Measurements from ENCODE around the gene KCNQ4.
A peak's percentile ranks its signal among the peaks of the same experiment; 100 is the strongest.

Gene KCNQ4

DNA sequence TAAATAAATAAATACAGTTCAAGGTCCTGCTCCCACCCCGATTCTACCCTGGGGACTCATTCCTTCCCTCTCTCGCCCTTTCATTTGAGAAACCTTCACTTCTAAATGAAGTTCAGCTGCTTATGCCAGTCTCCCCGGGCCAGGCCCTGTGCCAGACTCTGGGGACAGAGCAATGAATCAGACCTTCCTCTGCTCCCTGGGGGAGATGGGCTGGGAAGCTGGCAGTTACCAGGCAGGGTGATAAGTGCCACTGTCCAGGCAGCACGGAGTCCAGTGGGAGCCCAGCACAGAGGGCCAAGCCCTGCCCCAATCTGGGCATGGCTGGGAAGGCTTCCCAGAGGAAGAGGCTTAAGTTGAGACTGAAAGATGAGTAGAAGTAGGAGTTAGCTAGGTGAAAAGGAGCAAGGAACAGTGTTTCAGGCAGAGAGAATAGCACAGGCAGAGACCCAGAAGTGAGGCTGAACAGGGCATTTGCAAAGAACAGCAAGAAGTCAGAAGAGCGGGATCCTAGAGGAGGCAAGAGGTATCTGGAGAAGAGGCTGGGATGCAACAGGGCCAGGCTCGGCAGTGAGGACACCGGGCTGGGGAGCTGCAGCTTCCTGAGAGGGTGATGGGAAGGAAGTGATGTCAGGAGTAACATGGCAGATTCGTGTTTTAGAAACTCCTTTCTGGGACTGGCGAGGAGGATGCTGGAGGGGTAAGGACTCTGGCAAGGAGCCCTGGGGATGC lies 13.5 kb downstream of the KCNQ4 start:
- TF ChIP-seq, protein P1, sequence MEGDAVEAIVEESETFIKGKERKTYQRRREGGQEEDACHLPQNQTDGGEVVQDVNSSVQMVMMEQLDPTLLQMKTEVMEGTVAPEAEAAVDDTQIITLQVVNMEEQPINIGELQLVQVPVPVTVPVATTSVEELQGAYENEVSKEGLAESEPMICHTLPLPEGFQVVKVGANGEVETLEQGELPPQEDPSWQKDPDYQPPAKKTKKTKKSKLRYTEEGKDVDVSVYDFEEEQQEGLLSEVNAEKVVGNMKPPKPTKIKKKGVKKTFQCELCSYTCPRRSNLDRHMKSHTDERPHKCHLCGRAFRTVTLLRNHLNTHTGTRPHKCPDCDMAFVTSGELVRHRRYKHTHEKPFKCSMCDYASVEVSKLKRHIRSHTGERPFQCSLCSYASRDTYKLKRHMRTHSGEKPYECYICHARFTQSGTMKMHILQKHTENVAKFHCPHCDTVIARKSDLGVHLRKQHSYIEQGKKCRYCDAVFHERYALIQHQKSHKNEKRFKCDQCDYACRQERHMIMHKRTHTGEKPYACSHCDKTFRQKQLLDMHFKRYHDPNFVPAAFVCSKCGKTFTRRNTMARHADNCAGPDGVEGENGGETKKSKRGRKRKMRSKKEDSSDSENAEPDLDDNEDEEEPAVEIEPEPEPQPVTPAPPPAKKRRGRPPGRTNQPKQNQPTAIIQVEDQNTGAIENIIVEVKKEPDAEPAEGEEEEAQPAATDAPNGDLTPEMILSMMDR (conservative IDR thresholded peaks at IDR 0.05; ENCODE audit: low read depth, low read length): no peak
- no peak overlapping the region for H3K4me3 ChIP-seq (ENCODE audit: low read length)
- DNase-seq (ENCODE audit: low read depth): no peak

DNA sequence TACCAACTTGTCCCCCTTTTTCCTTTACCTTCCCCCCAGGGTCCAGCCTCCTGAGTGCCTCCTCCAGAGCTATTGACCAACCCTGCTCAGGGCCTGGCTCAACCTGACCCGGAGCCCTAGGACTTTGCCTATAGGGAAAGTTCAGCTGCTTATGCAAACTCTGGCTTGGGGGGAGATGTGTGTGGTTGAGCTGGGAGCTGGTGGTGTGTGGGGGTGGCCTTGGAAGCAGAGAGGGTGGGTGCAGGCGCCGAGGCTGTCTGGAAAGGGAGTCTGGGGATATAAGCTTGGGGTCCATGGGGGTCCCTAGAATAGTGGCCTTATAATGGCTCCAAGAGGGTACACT lies 14.1 kb downstream of the KCNQ4 start:
- TF ChIP-seq, protein P1 (conservative IDR thresholded peaks at IDR 0.05; ENCODE audit: low read depth, low read length): no peak
- no peak overlapping the region for H3K4me3 ChIP-seq (ENCODE audit: low read length)
- DNase-seq (ENCODE audit: low read depth): no peak

DNA sequence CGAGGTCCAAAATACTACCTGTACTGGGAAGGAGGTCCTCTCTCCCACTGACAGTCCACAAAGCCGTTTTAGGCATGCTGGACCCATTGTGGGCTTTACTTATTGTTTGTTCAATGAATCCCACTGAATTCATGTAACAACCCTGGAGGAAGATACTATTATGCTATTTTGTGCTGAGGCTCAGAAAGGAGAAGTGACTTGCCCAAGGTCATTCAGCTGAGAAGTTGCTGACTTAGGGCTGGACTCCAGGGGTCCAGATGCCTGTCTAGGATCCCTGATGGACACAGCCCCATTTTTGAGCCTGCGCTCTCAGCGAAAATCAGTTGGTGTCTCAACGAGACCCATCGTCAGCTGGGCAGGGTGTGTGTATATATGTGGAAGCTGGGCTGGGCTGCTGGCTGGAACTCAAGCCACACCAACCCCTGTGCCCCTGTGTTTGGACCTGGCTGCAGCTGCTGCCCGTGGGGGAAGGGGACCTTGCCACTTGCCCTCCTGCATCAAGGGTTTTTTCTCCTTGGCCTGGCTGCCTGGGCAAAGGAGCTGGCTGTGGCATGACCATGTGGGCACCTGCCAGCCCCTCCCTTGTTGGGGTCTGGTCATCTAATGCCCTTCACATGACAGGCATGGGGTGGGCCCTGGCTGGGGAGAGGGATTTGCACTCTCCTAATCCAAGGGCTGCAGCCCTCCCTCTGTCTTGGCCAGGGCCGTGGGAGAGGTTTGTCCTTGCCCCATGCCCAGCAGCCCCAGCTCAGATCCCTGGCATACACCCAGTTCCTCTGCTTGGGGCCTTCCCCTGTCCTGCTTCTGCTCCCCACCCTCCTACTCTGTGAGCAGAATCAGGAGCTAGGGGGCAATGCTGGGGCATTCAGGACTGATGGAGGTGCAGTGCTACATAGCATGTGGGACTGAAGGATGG lies 15.0 kb downstream of the KCNQ4 start:
- TF ChIP-seq, protein P1 (conservative IDR thresholded peaks at IDR 0.05; ENCODE audit: low read depth, low read length): peak; percentile 7
- DNase-seq (ENCODE audit: low read depth): peak; percentile 84
- no peak overlapping the region for H3K4me3 ChIP-seq (ENCODE audit: low read length)

DNA sequence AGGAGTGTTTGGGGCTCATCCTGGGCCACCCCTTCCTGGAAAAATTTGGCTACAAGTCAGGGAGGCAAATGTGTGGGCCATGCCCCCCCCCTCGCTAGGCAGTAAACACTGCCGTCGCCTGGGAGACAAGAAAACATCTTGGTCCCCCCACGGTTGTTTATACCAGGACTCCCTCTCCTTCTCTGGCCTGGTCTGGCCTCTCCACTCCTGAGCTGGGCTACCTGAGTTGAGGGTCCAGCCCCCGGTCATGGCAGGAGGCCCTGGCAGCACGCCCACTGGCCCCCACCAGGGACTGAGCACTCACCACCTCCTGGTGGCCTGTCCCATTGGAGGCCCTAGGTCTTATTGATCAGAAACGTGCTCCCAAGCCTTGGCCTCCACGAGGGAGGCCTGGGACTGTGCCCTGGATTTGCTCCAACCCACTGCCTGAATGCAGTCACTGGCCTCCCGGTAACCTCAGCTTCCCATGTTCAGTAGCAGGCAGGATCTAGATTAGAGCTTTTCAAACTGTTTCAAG lies 15.8 kb downstream of the KCNQ4 start:
- DNase-seq (ENCODE audit: low read depth): peak; percentile 62
- TF ChIP-seq, protein P1 (conservative IDR thresholded peaks at IDR 0.05; ENCODE audit: low read depth, low read length): no peak
- no peak overlapping the region for H3K4me3 ChIP-seq (ENCODE audit: low read length)

DNA sequence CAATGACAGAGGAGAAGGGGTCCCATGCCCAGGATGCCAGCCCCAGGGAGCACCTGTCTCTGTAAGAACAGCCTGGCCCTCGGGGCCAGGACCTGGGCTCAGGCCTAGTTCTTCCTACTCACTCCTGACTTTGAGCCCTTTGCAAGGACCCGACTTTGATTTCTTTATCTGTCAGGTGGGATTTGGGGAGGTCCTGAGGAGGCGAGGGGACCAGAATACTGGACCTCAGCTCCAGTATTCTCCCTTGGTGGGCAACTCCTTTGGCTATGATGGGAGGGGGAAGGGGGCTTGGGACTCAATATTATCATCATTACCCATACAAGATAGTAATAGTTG lies 18.1 kb downstream of the KCNQ4 start:
- TF ChIP-seq, protein P1 (conservative IDR thresholded peaks at IDR 0.05; ENCODE audit: low read depth, low read length): no peak
- peak overlapping the region; percentile 38 for H3K4me3 ChIP-seq (ENCODE audit: low read length)
- DNase-seq (ENCODE audit: low read depth): no peak

DNA sequence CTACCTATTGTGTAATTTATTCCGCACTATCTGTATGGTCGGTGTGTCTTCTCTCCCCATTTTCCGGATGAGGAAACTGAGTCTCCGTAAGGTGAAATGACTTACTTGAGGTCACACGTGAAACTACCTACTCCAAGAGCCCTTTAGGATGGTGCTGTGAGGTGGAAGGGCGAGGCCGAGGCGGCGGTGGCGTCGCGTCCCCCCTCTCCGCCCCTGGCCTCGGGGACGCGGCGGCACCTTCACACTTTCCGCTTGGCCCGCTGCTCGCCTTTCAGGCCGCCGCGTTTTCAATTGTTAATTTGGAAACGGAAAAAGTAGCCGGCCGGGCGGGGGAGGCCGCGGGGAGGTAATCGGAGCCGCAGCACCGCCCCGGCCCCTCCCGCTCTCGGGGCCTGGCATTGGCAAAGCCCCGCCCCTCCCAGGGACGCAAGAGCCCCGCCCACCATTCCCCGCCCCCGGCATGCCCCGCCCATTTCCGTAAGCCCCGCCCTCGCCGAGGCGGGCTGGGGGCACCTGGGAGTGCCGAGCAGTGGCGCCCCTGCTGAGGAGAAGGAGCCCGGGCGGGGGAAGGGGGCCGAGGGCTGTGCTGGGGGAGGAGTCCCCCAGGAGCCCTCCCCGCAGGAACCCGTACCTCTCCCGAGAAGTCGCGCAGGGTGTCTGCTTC lies 18.6 kb downstream of the KCNQ4 start:
- DNase-seq (ENCODE audit: low read depth): no peak
- TF ChIP-seq, protein P1 (conservative IDR thresholded peaks at IDR 0.05; ENCODE audit: low read depth, low read length): no peak

More for the DNA sequence above, 18.6 kb downstream of the KCNQ4 start:
- H3K4me3 ChIP-seq (ENCODE audit: low read length): peak overlapping the region; percentile 38

Measured in retinal pigment epithelial cell (primary cell).